Astrocyte (in vitro differentiated cells and primary cell): ENCODE results near the gene GTSE1. TPM values are rescaled to one million over a fixed set of nuclear protein-coding genes. Genes with fewer than 3 reads are reported as not detected.

Source experiments
- DNase-seq: peaks from one replicate; pipeline ENCODE4 v3.0.0-alpha.2; 2010; ENCODE audit warnings: low read depth
- FAIRE-seq: peaks from 2 replicates; lab custom pipeline; 2011; peaks lifted over from hg19 to GRCh38; lab: Jason Lieb, UNC
- H2AFZ ChIP-seq: 2 replicates; pipeline ENCODE4 v1.6.0; 2012; ENCODE audit warnings: low read depth, low read length, inconsistent platforms
- H3K27ac ChIP-seq: 2 replicates; pipeline ENCODE4 v1.5.1; 2011; ENCODE audit warnings: low read depth, low read length, inconsistent platforms
- H3K27me3 ChIP-seq: 2 replicates; pipeline ENCODE4 v1.6.0; 2011; ENCODE audit warnings: low read length, inconsistent platforms; ENCODE audit not compliant: insufficient read depth
- H3K36me3 ChIP-seq: 2 replicates; pipeline ENCODE4 v1.5.1; 2011; ENCODE audit warnings: low read length, inconsistent platforms; ENCODE audit not compliant: insufficient read depth
- H3K4me1 ChIP-seq: 2 replicates; pipeline ENCODE4 v1.5.1; 2011; ENCODE audit warnings: low read length, inconsistent platforms; ENCODE audit not compliant: insufficient read depth
- H3K4me2 ChIP-seq: 2 replicates; pipeline ENCODE4 v1.6.0; 2012; ENCODE audit warnings: low read length, inconsistent platforms
- H3K4me3 ChIP-seq: 2 replicates; pipeline ENCODE4 v1.5.1; 2011; ENCODE audit warnings: low read depth, mild to moderate bottlenecking, low read length, inconsistent platforms; ENCODE audit not compliant: insufficient read depth
- H3K79me2 ChIP-seq: 2 replicates; pipeline ENCODE4 v1.6.0; 2012; ENCODE audit warnings: mild to moderate bottlenecking, low read length, inconsistent platforms; ENCODE audit not compliant: insufficient read depth
- H3K9ac ChIP-seq: 2 replicates; pipeline ENCODE4 v1.6.0; 2012; ENCODE audit warnings: mild to moderate bottlenecking, low read length, inconsistent platforms
- H3K9me3 ChIP-seq: 2 replicates; pipeline ENCODE4 v1.5.1; 2012; ENCODE audit warnings: low read depth, mild to moderate bottlenecking, low read length, inconsistent platforms; ENCODE audit not compliant: insufficient read depth
- H4K20me1 ChIP-seq: 2 replicates; pipeline ENCODE4 v1.6.0; 2012; ENCODE audit warnings: low read length, inconsistent platforms; ENCODE audit not compliant: insufficient read depth
- H3K27ac Mint-ChIP-seq: one replicate; pipeline ENCODE4 v1.8.0; 2021; ENCODE audit warnings: mild to moderate bottlenecking, mixed read lengths; ENCODE audit not compliant: unreplicated experiment
- H3K27me3 Mint-ChIP-seq: one replicate; pipeline ENCODE4 v1.8.0; 2021; ENCODE audit warnings: low read depth, mixed read lengths; ENCODE audit not compliant: unreplicated experiment
- H3K36me3 Mint-ChIP-seq: one replicate; pipeline ENCODE4 v1.8.0; 2021; ENCODE audit warnings: low read depth, mixed read lengths; ENCODE audit not compliant: unreplicated experiment
- H3K4me1 Mint-ChIP-seq: one replicate; pipeline ENCODE4 v1.8.0; 2021; ENCODE audit warnings: low read depth, mixed read lengths; ENCODE audit not compliant: unreplicated experiment
- H3K4me3 Mint-ChIP-seq: one replicate; pipeline ENCODE4 v1.8.0; 2021; ENCODE audit warnings: mild to moderate bottlenecking, moderate library complexity, mixed read lengths; ENCODE audit not compliant: unreplicated experiment
- H3K9me3 Mint-ChIP-seq: one replicate; pipeline ENCODE4 v1.8.0; 2021; ENCODE audit warnings: mild to moderate bottlenecking, mixed read lengths; ENCODE audit not compliant: unreplicated experiment
- CTCF ChIP-seq: IDR thresholded peaks from 2 replicates; pipeline ENCODE4 v1.5.1; 2011; ENCODE audit warnings: low read depth, mild to moderate bottlenecking, inconsistent platforms, low read length, moderate library complexity; ENCODE audit not compliant: insufficient read depth
- EZH2 ChIP-seq: IDR thresholded peaks from 2 replicates; pipeline ENCODE4 v1.6.1; 2012; ENCODE audit warnings: mild to moderate bottlenecking, low read length, inconsistent platforms; ENCODE audit not compliant: insufficient read depth
- total RNA-seq: library from RNA; stranded (reverse); gene quantifications from 2 replicates; pipeline ENCODE4 v1.2.1, GENCODE V29; 2021

Gene GTSE1
- total RNA-seq, 1 donor from 2014 or later, result 4.1 TPM

GRCh38 chr22:46374663-46375474 lies 78.2 kb downstream of the GTSE1 start:
- DNase-seq, result no peak
- H3K4me1 ChIP-seq, result peaks cover 15% of the 10 kb centered on the region
- no peaks in the 10 kb centered on the region for H3K79me2 ChIP-seq
- H3K4me1 Mint-ChIP-seq, result peaks cover 3% of the 10 kb centered on the region
- no peak overlapping the region for H3K27ac ChIP-seq
- no peaks in the 10 kb centered on the region for H3K36me3 ChIP-seq
- TF ChIP-seq EZH2, result no peak
- TF ChIP-seq CTCF, result no peak
- no peaks in the 10 kb centered on the region for H4K20me1 ChIP-seq
- no peak overlapping the region for H3K27ac Mint-ChIP-seq
- no peak overlapping the region for H3K9ac ChIP-seq
- H3K9me3 ChIP-seq, result peaks cover 2% of the 10 kb centered on the region
- no peak for FAIRE-seq
- H3K36me3 Mint-ChIP-seq, result peaks cover 44% of the 10 kb centered on the region
- no peak overlapping the region for H3K4me3 Mint-ChIP-seq
- no peak overlapping the region for H3K4me3 ChIP-seq
- no peak overlapping the region for H2AFZ ChIP-seq
- H3K27me3 ChIP-seq, result peaks cover 5% of the 10 kb centered on the region
- H3K9me3 Mint-ChIP-seq, result peaks cover 19% of the 10 kb centered on the region
- peak overlapping the region; percentile 25 for H3K4me2 ChIP-seq
- peaks cover 13% of the 10 kb centered on the region for H3K27me3 Mint-ChIP-seq

- peaks cover 5% of the 10 kb centered on the region for H3K27me3 ChIP-seq
- no peaks in the 10 kb centered on the region for H4K20me1 ChIP-seq
- no peak for FAIRE-seq
- H3K9ac ChIP-seq, result no peak overlapping the region
- H3K27ac Mint-ChIP-seq, result no peak overlapping the region
- peaks cover 47% of the 10 kb centered on the region for H3K36me3 Mint-ChIP-seq
- DNase-seq, result peak; percentile 15
- no peaks in the 10 kb centered on the region for H3K79me2 ChIP-seq
- TF ChIP-seq EZH2, result no peak
- no peak for TF ChIP-seq CTCF
- H3K4me3 ChIP-seq, result no peak overlapping the region
- H3K27me3 Mint-ChIP-seq, result peaks cover 9% of the 10 kb centered on the region
- H3K4me3 Mint-ChIP-seq, result no peak overlapping the region
- peaks cover 19% of the 10 kb centered on the region for H3K9me3 Mint-ChIP-seq
- H3K27ac ChIP-seq, result no peak overlapping the region
- peaks cover 2% of the 10 kb centered on the region for H3K9me3 ChIP-seq
- H3K4me1 ChIP-seq, result peaks cover 15% of the 10 kb centered on the region
- H3K4me2 ChIP-seq, result no peak overlapping the region
- H3K4me1 Mint-ChIP-seq, result peaks cover 5% of the 10 kb centered on the region
- H3K36me3 ChIP-seq, result no peaks in the 10 kb centered on the region
- no peak overlapping the region for H2AFZ ChIP-seq
Measured at GRCh38 chr22:46376111-46376510, 79.4 kb downstream of the GTSE1 start.
